Esophagus muscularis mucosa (tissue), 4 donors: Measurements from ENCODE around the gene IFNL2. TPM values are rescaled to one million over a fixed set of nuclear protein-coding genes. Genes with fewer than 3 reads are reported as not detected.

ENCODE experiments used
- DNase-seq: peaks from one replicate; pipeline ENCODE4 v3.0.0-alpha.2; 2017; ENCODE audit errors: extremely low spot score
- H3K27ac ChIP-seq, 4 donors: fragments of 200-600 bp; sonication (generic); replicated peaks in 1 of 4; 1 replicate in 3 of 4; 2 replicates in 1 of 4; pipeline ENCODE4 v1.5.1; 2016 to 2019; ENCODE audit warnings: mild to moderate bottlenecking in 1 of 4
- H3K27me3 ChIP-seq, 4 donors: fragments of 200-600 bp; sonication (generic); one replicate each; pipeline versions ENCODE4 v1.5.1 to v1.6.0; 2016 to 2019
- H3K36me3 ChIP-seq, 4 donors: fragments of 200-600 bp; sonication (generic); one replicate each; pipeline ENCODE4 v1.5.1; 2016 to 2019
- H3K4me1 ChIP-seq, 4 donors: fragments of 200-600 bp; sonication (generic); one replicate each; pipeline ENCODE4 v1.5.1; 2016 to 2019
- H3K4me3 ChIP-seq, 4 donors: fragments of 200-600 bp; sonication (generic); 1 replicate in 2 of 4; 2 replicates in 2 of 4; pipeline ENCODE4 v1.5.1; 2016 to 2019; ENCODE audit warnings: mild to moderate bottlenecking in 4 of 4, moderate library complexity in 1 of 4
- H3K9me3 ChIP-seq, 4 donors: fragments of 200-600 bp; sonication (generic); 1 replicate in 3 of 4; 2 replicates in 1 of 4; pipeline ENCODE4 v1.5.1; 2016 to 2019
- EP300 ChIP-seq: sonication (generic); formaldehyde crosslinking; IDR thresholded peaks from one replicate; pipeline ENCODE4 v1.6.1; 2017; ENCODE audit warnings: antibody characterized with exemption
- POLR2A ChIP-seq: fragments of 450-650 bp; IDR thresholded peaks from one replicate; pipeline ENCODE4 v1.6.1; 2017; ENCODE audit warnings: antibody characterized with exemption, moderate library complexity, mild to moderate bottlenecking, low read depth
- POLR2AphosphoS5 ChIP-seq, 2 donors: sonication (generic); formaldehyde crosslinking; IDR thresholded peaks; one replicate each; pipeline ENCODE4 v1.6.1; 2017; ENCODE audit warnings: antibody characterized with exemption in 2 of 2
- WGBS: methylation state at CpG from one replicate; pipeline ENCODE4 v1.1.5; 2018; 5-methylcytosine and 5-hydroxymethylcytosine counted together
- intact Hi-C: fragments of 100-400 bp; cut with DNase I; formaldehyde crosslinking; loops from one replicate; pipeline ENCODE4 v1.15.1; 2023
- total RNA-seq, 4 donors: library from RNA; depleted of rRNA; stranded (reverse); fragments of >200 nt; gene quantifications; one replicate each; pipeline versions ENCODE4 v1.1.0 to v1.2.1, GENCODE V29; 2016
- TF ChIP-seq, protein P1 (sequence below), 3 experiments: fragments of 200-600 bp in 2 of 3; fragments of 450-650 bp in 1 of 3; sonication (generic) in 2 of 3; IDR thresholded peaks; one replicate each; pipeline ENCODE4 v1.5.1; 2017 to 2019; ENCODE audit warnings: antibody characterized with exemption in 3 of 3, mild to moderate bottlenecking in 2 of 3, moderate library complexity in 1 of 3

IFNL2 gene
- total RNA-seq, 4 donors from 2014 or later, result not detected

- Histone ChIP-seq H3K27me3 (peaks cover 0 to 67% (median 6%) of the 10 kb centered on the region in 4 donors), H3K36me3 (no peaks in the 10 kb centered on the region), H3K4me1 (no peaks in the 10 kb centered on the region), H3K4me3 (no peak overlapping the region), H3K27ac (no peak overlapping the region), H3K9me3 (no peaks in the 10 kb centered on the region)
- TF ChIP-seq POLR2AphosphoS5 (IDR thresholded peaks at IDR 0.05), result no peak
- TF ChIP-seq, protein P1, sequence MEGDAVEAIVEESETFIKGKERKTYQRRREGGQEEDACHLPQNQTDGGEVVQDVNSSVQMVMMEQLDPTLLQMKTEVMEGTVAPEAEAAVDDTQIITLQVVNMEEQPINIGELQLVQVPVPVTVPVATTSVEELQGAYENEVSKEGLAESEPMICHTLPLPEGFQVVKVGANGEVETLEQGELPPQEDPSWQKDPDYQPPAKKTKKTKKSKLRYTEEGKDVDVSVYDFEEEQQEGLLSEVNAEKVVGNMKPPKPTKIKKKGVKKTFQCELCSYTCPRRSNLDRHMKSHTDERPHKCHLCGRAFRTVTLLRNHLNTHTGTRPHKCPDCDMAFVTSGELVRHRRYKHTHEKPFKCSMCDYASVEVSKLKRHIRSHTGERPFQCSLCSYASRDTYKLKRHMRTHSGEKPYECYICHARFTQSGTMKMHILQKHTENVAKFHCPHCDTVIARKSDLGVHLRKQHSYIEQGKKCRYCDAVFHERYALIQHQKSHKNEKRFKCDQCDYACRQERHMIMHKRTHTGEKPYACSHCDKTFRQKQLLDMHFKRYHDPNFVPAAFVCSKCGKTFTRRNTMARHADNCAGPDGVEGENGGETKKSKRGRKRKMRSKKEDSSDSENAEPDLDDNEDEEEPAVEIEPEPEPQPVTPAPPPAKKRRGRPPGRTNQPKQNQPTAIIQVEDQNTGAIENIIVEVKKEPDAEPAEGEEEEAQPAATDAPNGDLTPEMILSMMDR (IDR thresholded peaks at IDR 0.05), result no peak
- no peak for TF ChIP-seq POLR2A
- TF ChIP-seq EP300, result no peak
- DNase-seq, result no peak
- WGBS, result 85% methylated on average over 8 of the region's 8 CpGs
- intact Hi-C loops, result no loop called here
These were observed 14.6 kb upstream of the IFNL2 start for GRCh38 chr19:39253374-39254149.

GRCh38 chr19:39254531-39255345 lies 13.5 kb upstream of the IFNL2 start:
- intact Hi-C loops, result no loop called here
- no peaks in the 10 kb centered on the region for H3K9me3 ChIP-seq
- H3K27me3 ChIP-seq, result peaks cover 0 to 61% (median 0%) of the 10 kb centered on the region in 4 donors

DNA sequence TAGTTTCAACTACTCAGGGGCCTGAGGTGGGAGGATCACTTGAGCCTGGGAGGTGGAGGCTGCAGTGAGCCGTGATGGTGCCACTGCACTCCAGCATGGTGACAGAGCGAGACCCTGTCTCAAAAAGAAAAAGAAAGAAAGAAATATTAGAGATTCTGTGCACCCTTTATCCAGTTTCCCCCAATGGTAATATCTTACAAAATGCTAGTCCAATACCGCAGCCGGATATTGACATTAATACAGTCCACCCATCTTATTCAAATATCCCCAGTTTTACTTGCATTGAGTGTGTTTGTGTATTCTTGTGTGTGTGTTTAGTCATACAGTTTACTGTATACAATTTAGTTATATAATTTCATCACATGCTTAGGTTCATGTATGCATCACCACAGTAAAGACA lies 11.0 kb upstream of the IFNL2 start:
- WGBS, result 97% methylated on average over 4 of the region's 4 CpGs
- no peak overlapping the region for H3K27ac ChIP-seq
- H3K9me3 ChIP-seq, result no peaks in the 10 kb centered on the region
- H3K4me3 ChIP-seq, result no peak overlapping the region
- H3K36me3 ChIP-seq, result no peaks in the 10 kb centered on the region
- no peak for TF ChIP-seq POLR2A
- no peak for TF ChIP-seq EP300
- TF ChIP-seq, protein P1 (IDR thresholded peaks at IDR 0.05), result no peak
- TF ChIP-seq POLR2AphosphoS5 (IDR thresholded peaks at IDR 0.05), result no peak
- intact Hi-C loops, result no loop called here
- no peak for DNase-seq
- H3K27me3 ChIP-seq, result peaks cover 0 to 67% (median 2%) of the 10 kb centered on the region in 4 donors
- H3K4me1 ChIP-seq, result no peaks in the 10 kb centered on the region

More at GRCh38 chr19:39254531-39255345, 13.5 kb upstream of the IFNL2 start:
- H3K36me3 ChIP-seq, result no peaks in the 10 kb centered on the region
- TF ChIP-seq EP300 (no peak), POLR2A (no peak), POLR2AphosphoS5 (IDR thresholded peaks at IDR 0.05) (no peak)
- TF ChIP-seq, protein P1 (IDR thresholded peaks at IDR 0.05), result no peak
- H3K27ac ChIP-seq, result no peak overlapping the region
- no peak for DNase-seq
- no peak overlapping the region for H3K4me3 ChIP-seq
- H3K4me1 ChIP-seq, result no peaks in the 10 kb centered on the region
- 87% methylated on average over 28 of the region's 29 CpGs for WGBS

DNA sequence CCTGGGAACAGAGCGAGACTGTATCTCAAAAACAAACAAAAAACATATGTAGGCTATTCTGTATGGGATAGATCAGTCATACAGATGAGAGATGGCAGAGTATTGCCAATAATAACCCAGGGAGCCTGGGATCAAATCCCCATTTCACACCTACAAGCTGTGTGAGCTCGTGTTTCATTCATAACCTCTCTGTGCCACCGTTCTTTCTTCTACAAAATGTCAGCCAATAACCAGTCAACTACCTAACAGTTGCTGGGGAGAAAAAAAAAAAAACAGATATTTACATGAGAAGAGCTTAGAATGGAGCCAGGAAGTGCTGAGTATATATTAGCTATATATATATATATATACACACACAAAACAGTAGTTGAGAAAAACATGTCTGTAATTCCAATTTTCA lies 6.5 kb upstream of the IFNL2 start:
- no peak overlapping the region for H3K4me3 ChIP-seq
- no peaks in the 10 kb centered on the region for H3K36me3 ChIP-seq
- intact Hi-C loops, result no loop called here
- H3K9me3 ChIP-seq, result no peaks in the 10 kb centered on the region
- no peak overlapping the region for H3K27ac ChIP-seq
- TF ChIP-seq POLR2AphosphoS5 (IDR thresholded peaks at IDR 0.05) (no peak), EP300 (no peak), POLR2A (no peak)
- TF ChIP-seq, protein P1 (IDR thresholded peaks at IDR 0.05), result no peak
- H3K4me1 ChIP-seq, result peaks cover 6 to 20% (median 18%) of the 10 kb centered on the region in 4 donors
- H3K27me3 ChIP-seq, result peaks cover 3 to 82% (median 28%) of the 10 kb centered on the region in 4 donors
- 95% methylated on average over 3 of the region's 3 CpGs for WGBS
- DNase-seq, result no peak
